Body of pancreas (tissue), 4 donors: Measurements from ENCODE around the gene DYSF.

Experiments used
- CTCF ChIP-seq, 7 experiments: fragments of 450-650 bp in 4 of 7; fragments of 200-600 bp in 3 of 7; sonication (generic) in 3 of 7; IDR thresholded peaks; one replicate each; pipeline ENCODE4 v1.5.1; 2016 to 2019; ENCODE audit warnings: antibody characterized with exemption in 7 of 7
- POLR2A ChIP-seq, 3 donors: fragments of 450-650 bp; IDR thresholded peaks; one replicate each; pipeline ENCODE4 v1.6.1; 2016; ENCODE audit warnings: antibody characterized with exemption in 3 of 3, mild to moderate bottlenecking in 2 of 3

DNA sequence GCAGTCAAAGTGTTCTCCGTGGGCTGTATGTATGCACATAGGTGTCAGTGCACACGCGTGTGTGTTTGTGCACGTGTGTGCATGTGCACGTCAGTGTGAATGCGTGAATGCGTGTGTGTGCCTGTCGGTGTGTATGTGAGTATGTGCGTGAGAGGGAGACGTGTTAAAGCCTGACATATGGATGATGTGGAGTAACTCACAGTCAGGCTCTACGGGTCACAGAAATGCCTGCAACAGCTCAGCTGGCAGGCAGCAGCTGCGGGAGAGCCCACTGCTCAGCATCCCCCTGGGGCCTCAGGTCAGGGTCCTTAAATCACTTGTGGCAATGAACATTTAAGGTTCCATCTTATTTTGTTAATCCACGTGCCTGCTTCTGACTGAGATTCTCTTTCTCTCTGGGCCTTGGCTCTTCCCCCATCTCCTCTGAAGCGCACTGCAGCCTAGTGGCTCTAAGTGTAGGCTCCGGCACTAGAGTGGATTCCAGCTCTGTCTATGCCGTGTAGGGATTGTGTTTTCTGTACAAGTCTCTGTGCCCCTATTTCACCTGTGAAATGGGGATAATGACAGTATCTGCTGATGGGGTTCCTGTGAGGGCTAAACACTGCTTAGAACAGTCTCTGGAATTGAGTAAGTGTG lies 63.0 kb downstream of the DYSF start:
- TF ChIP-seq CTCF (IDR thresholded peaks at IDR 0.05) (no peak), POLR2A (IDR thresholded peaks at IDR 0.05) (no peak)
